Uterus (tissue), 4 donors: ENCODE results near the gene TMX4. TPM values are rescaled to one million over a fixed set of nuclear protein-coding genes. Genes with fewer than 3 reads are reported as not detected.
"Not testable (repeated sequence)": the region's sequence is repeated elsewhere in the genome, so short reads cannot be mapped to it uniquely, and the experiment has no call there.

Source experiments
- DNase-seq, 2 donors: peaks; one replicate each; pipeline ENCODE4 v3.0.0-alpha.2; 2019 to 2020
- H3K27ac ChIP-seq, 2 donors: fragments of 200-600 bp; sonication (generic); 1 replicate in 1 of 2; 2 replicates in 1 of 2; pipeline ENCODE4 v1.5.1; 2016 to 2018
- H3K27me3 ChIP-seq, 2 donors: fragments of 200-600 bp; sonication (generic); one replicate each; pipeline ENCODE4 v1.5.1; 2018 to 2019; ENCODE audit warnings: control low read depth in 1 of 2
- H3K36me3 ChIP-seq, 2 donors: fragments of 200-600 bp; sonication (generic); one replicate each; pipeline ENCODE4 v1.5.1; 2019; ENCODE audit warnings: control low read depth in 1 of 2
- H3K4me1 ChIP-seq, 2 donors: fragments of 200-600 bp; sonication (generic); one replicate each; pipeline ENCODE4 v1.5.1; 2018 to 2019; ENCODE audit warnings: control low read depth in 1 of 2
- H3K4me3 ChIP-seq, 2 donors: fragments of 200-600 bp; sonication (generic); 1 replicate in 1 of 2; 2 replicates in 1 of 2; pipeline ENCODE4 v1.5.1; 2018 to 2019; ENCODE audit warnings: mild to moderate bottlenecking in 1 of 2
- H3K9me3 ChIP-seq, 2 donors: fragments of 200-600 bp; sonication (generic); one replicate each; pipeline ENCODE4 v1.5.1; 2019; ENCODE audit warnings: control low read depth in 1 of 2
- CTCF ChIP-seq, 4 experiments: fragments of 200-600 bp in 2 of 4; fragments of 450-650 bp in 2 of 4; sonication (generic) in 2 of 4; IDR thresholded peaks; one replicate each; pipeline ENCODE4 v1.5.1; 2016 to 2019; ENCODE audit warnings: antibody characterized with exemption in 4 of 4, mild to moderate bottlenecking in 2 of 4, moderate library complexity in 1 of 4
- POLR2A ChIP-seq, 2 donors: fragments of 450-650 bp; IDR thresholded peaks; one replicate each; pipeline ENCODE4 v1.6.1; 2016; ENCODE audit warnings: antibody characterized with exemption in 2 of 2, mild to moderate bottlenecking in 1 of 2, moderate library complexity in 1 of 2
- intact Hi-C: fragments of 100-400 bp; cut with DNase I; formaldehyde crosslinking; loops from one replicate; pipeline ENCODE4 v1.15.1; 2023; ENCODE audit warnings: low total_unique reads
- total RNA-seq, 4 donors: library from RNA; depleted of rRNA in 3 of 4; stranded (reverse); fragments of >200 nt in 3 of 4; gene quantifications; one replicate each; pipeline versions ENCODE4 v1.1.0 to v1.2.4, GENCODE V29; 2014 to 2023
- donor health status: DM: yes; HTN: yes; CAD: no.

The TMX4 gene
- total RNA-seq, 4 donors from 2014 or later: 36.1 to 104 (median 64.9) TPM

GRCh38 chr20:7974785-7975435, 44.7 kb downstream of the TMX4 start:
- no peaks in the 10 kb centered on the region for H3K36me3 ChIP-seq
- H3K4me1 ChIP-seq: no peaks in the 10 kb centered on the region
- TF ChIP-seq POLR2A (IDR thresholded peaks at IDR 0.05) (no peak), CTCF (IDR thresholded peaks at IDR 0.05) (no peak)
- no peaks in the 10 kb centered on the region for H3K9me3 ChIP-seq
- DNase-seq: no peak
- no peak overlapping the region for H3K27ac ChIP-seq
- no peaks in the 10 kb centered on the region for H3K27me3 ChIP-seq
- H3K4me3 ChIP-seq: no peak overlapping the region
- intact Hi-C loops: no loop called here

GRCh38 chr20:7971536-7972280, 47.9 kb downstream of the TMX4 start:
- no peaks in the 10 kb centered on the region for H3K9me3 ChIP-seq
- TF ChIP-seq CTCF (IDR thresholded peaks at IDR 0.05) (no peak), POLR2A (IDR thresholded peaks at IDR 0.05) (no peak)
- H3K36me3 ChIP-seq: no peaks in the 10 kb centered on the region
- no peak overlapping the region for H3K4me3 ChIP-seq
- H3K27ac ChIP-seq: no peak overlapping the region
- H3K27me3 ChIP-seq: no peaks in the 10 kb centered on the region
- DNase-seq: no peak
- no peaks in the 10 kb centered on the region for H3K4me1 ChIP-seq
- intact Hi-C loops: no loop called here

GRCh38 chr20:7967199-7967844, 52.2 kb downstream of the TMX4 start:
- Histone ChIP-seq H3K4me3 (no peak overlapping the region), H3K27ac (no peak overlapping the region)

GRCh38 chr20:7966176-7966575, 53.4 kb downstream of the TMX4 start:
- Histone ChIP-seq H3K36me3 (no peaks in the 10 kb centered on the region), H3K4me3 (no peak overlapping the region), H3K9me3 (no peaks in the 10 kb centered on the region), H3K27me3 (no peaks in the 10 kb centered on the region), H3K27ac (no peak overlapping the region), H3K4me1 (no peaks in the 10 kb centered on the region)
- intact Hi-C loops: no loop called here
- no peak for DNase-seq
- no peak for TF ChIP-seq POLR2A (IDR thresholded peaks at IDR 0.05)
- no peak for TF ChIP-seq CTCF (IDR thresholded peaks at IDR 0.05)

More at GRCh38 chr20:7967199-7967844, 52.2 kb downstream of the TMX4 start:
- Histone ChIP-seq H3K36me3 (no peaks in the 10 kb centered on the region), H3K27me3 (no peaks in the 10 kb centered on the region), H3K9me3 (no peaks in the 10 kb centered on the region), H3K4me1 (no peaks in the 10 kb centered on the region)
- intact Hi-C loops: no loop called here
- TF ChIP-seq POLR2A (IDR thresholded peaks at IDR 0.05) (no peak), CTCF (IDR thresholded peaks at IDR 0.05) (no peak)
- no peak for DNase-seq

- Histone ChIP-seq H3K36me3 (no peaks in the 10 kb centered on the region), H3K4me1 (no peaks in the 10 kb centered on the region), H3K27me3 (no peaks in the 10 kb centered on the region), H3K27ac (no peak overlapping the region), H3K9me3 (no peaks in the 10 kb centered on the region), H3K4me3 (no peak overlapping the region)
- DNase-seq: no peak
- no peak for TF ChIP-seq POLR2A (IDR thresholded peaks at IDR 0.05)
- no peak for TF ChIP-seq CTCF (IDR thresholded peaks at IDR 0.05)
- intact Hi-C loops: no loop called here
These were observed 60.1 kb downstream of the TMX4 start for GRCh38 chr20:7959484-7959883.

- DNase-seq, intact Hi-C loops, H3K27ac ChIP-seq: not testable (repeated sequence)
These were observed 63.0 kb downstream of the TMX4 start for GRCh38 chr20:7956561-7956960.

More at GRCh38 chr20:7956561-7956960, 63.0 kb downstream of the TMX4 start:
- not testable (repeated sequence) for H3K4me3 ChIP-seq, H3K4me1 ChIP-seq, H3K9me3 ChIP-seq, H3K27me3 ChIP-seq, H3K36me3 ChIP-seq
